GM19452 (cell line): ENCODE data around the gene PPP6R2.
"Not testable (repeated sequence)": the region's sequence is repeated elsewhere in the genome, so short reads cannot be mapped to it uniquely, and the experiment has no call there.

Experiments
- ATAC-seq: cut with Tn5 transposase; IDR thresholded peaks from one replicate; pipeline ENCODE4 v1.9.1; 2021; ENCODE audit not compliant: unreplicated experiment

PPP6R2 gene

GRCh38 chr22:50339945-50340879 is 2.9 kb upstream of the PPP6R2 start:
- no peak for ATAC-seq

DNA sequence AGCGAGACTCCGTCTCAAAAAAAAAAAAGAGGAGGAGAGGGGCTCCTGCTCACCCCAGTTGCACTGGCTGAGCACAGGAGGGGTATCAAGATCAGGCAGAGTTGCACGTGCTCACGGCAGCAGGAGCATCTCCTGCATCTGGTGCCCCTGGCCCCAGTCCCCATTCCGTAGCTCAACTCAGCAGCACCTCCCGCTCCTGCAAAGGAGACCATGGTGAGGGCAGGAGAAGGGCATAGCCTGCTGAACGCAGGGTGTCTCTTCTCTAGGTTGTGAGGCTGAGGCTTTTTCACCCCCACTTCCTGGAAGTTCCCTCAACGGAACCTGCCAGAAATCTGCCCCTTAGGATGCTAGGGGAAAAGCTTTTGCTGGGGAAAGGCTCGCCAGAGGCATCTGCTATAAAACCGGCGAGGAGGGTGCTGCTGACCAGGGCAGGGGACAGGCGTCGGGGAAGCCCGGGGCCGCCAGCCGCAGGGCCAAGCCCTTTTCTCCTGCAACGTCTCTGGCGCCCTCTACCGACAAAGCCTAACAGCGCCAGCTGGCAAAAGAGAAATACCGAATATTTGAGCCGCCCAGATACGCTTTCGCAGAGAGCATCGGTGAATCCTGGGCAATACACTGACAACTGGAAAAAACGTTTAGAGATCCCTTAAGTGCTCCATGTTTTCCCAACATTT is 1.0 kb upstream of the PPP6R2 start:
- ATAC-seq: peak; percentile 60

GRCh38 chr22:50343541-50343935 is 411 bp downstream of the PPP6R2 start:
- no peak for ATAC-seq

DNA sequence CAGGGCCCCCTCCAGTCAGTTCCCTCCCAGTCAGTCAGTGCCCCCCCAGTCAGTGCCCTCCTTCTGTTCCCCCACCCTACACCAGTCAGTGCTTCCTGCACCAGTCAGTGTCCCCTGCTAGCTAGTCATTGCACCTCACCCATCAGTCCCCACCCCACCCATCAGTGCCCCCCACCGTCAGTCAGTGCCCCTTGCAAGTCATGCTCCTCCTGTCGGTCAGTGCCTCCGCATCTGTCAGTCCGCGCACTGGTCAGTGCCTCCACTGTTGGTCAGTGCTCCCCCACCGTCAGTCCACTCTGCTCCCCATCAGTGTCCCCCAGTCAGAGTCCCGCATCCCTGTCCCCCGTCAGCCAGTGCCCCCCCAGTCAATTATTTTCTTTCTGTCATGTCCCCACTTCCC is 3.3 kb downstream of the PPP6R2 start:
- no peak for ATAC-seq

DNA sequence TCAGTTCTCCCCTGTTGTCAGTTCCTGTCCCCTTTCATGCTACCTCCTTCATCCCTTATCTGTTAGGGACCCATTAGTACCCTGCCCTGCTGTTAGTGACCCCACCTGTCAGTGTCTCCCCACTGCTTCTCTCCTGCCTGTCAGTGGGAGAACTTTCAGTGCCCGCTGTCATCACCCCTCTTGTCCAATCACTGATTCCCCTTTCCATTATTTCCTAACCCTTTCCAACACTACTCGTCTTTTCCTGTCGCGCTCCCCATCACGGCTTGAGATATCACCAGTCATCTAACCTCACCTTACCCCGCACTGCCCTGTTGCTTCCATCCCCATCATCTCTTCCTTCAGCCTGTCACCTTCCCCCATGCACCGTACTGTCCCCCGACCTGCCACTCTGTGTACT is 4.0 kb downstream of the PPP6R2 start:
- ATAC-seq: no peak

GRCh38 chr22:50348058-50348457 is 4.9 kb downstream of the PPP6R2 start:
- no peak for ATAC-seq

DNA sequence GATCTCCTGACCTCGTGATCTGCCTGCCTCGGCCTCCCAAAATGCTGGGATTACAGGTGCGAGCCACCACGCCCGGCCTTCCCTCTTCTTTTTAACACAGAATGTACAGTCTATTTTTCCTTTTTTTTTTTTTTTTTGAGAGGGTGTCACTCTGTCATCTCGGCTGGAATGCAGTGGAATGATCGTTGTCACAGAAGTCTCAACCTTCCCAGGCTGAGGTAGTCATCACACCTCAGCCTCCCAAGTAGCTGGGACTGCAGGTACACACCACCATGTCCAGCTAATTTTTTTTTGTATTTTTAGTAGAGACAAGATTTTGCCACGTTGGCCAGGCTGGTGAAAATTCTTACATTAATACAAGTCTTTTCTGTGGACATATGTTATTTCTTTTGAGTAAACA is 13.1 kb downstream of the PPP6R2 start:
- ATAC-seq: no peak

- ATAC-seq: no peak
Observed at GRCh38 chr22:50357222-50357621, 14.1 kb downstream of the PPP6R2 start.

GRCh38 chr22:50357756-50358155 is 14.6 kb downstream of the PPP6R2 start:
- no peak for ATAC-seq

GRCh38 chr22:50360578-50360977 is 17.5 kb downstream of the PPP6R2 start:
- no peak for ATAC-seq

GRCh38 chr22:50361222-50361621 is 18.1 kb downstream of the PPP6R2 start:
- ATAC-seq: no peak

- no peak for ATAC-seq
Observed at GRCh38 chr22:50361688-50362087, 18.6 kb downstream of the PPP6R2 start.

DNA sequence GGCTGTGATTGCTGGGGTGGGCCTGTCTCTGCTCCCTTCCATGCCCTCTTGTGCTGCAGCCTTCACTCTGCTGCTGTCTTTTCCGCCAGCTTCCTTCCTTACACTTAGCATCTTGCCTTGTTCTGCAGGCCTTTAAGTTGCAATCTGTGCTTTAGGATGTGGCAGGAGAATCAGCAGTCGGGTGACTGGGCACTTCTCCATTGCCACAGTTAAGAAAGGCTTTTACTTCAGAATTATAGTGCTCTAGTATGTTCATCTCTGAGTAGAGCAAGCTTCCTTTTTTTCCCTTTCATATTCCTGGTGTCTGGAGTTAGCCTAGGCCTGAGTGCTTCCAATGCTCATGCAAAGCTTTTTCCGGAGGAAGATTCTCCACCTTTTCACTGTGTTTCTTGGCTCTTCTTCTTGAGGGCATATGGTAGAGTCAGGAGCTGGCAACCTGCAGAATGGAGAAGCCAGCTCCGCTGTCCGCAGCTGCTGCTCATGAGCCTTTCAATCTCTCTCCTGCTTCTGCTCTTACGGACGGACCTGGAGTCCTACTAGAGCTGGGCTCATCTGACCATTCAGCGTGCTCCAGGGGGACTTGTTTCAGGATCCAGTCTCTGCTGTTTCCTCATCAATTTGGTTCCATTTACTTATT is 20.2 kb downstream of the PPP6R2 start:
- no peak for ATAC-seq

DNA sequence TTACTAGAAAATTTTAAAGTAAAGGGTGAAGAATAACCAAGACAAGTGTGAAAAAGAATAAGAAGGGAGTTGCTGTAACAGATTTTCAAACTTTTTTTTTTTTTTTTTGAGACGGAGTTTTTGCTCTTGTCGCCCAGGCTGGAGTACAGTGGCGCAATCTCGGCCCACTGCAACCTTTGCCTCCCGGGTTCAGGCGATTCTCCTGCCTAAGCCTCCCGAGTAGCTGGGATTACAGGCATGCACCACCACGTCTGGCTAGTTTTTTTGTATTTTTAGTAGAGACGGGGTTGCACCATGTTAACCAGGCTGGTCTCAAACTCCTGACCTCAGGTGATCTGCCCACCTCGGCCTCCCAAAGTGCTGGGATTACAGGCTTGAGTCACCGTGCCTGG is 20.7 kb downstream of the PPP6R2 start:
- not testable (repeated sequence) for ATAC-seq

DNA sequence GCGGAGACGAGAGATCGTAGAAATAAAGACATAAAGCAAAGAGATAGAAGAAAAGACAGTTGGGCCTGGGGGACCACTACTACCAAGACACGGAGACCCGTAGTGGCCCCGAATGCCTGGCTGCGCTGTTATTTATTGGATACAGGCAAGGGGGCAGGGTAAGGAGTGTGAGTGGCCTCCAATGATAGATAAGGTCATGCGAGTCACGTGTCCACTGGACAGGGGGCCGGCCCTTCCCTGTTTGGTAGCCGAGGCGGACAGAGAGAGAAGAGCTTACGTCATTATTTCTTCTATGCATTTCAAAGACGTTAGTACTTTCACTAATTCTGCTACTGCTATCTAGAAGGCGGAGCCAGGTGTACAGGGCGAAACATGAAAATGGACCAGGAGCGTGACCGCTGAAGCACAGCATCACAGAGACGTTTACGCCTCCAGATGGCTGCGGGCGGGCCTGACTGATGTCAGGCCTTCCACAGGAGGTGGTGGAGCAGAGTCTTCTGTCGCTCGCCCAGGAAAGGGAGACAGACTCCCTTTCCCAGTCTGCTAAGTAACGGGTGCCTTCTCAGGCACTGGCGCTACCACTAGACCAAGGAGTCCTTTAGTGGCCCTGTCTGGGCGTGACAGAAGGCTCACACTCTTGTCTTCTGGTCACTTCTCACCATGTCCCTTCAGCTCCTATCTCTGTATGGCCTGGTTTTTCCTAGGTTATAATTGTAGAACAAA is 24.8 kb downstream of the PPP6R2 start:
- no peak for ATAC-seq

DNA sequence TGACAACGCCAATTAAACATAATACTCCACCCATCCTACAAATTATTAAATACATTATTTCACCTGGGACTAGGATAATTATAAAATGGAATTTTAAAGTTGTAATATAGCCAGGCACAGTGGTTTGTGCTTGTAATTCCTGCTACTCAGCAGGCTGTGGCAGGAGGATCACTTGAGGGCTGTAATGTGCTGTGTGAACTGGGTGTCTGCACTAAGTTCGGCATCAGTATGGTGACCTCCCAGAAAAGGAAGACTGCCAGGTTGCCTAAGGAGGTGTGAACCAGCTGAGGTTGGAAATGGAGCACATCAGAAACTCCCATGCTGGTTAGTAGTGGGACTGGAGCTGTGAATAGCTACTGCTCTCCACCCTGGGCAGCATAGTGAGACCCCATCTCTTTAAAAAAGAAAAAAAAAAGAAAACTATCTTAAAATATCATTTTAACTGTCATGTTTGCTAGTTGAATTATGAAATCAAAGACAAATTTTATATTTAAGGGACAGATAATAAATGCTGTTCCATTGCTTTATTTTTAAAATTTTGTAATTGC is 28.0 kb downstream of the PPP6R2 start:
- ATAC-seq: no peak

GRCh38 chr22:50376085-50376651 is 33.0 kb downstream of the PPP6R2 start:
- no peak for ATAC-seq

DNA sequence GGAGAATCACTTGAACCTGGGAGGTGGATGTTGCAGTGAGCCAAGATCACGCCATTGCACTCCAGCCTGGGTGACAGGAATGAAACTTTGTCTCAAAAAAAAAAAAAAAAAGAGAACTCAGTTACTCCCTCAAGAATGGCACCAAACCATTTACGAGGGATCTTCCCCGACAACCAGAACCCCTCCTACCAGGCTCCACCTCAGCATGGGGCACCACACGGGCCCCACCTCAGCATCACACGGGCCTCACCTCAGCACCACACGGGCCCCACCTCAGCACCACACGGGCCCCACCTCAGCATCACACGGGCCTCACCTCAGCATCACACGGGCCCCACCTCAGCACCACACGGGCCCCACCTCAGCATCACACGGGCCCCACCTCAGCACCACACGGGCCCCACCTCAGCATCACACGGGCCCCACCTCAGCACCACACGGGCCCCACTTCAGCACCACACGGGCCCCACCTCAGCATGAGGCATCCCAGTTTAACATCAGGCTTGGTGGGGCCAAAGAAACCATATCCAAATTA is 38.0 kb downstream of the PPP6R2 start:
- not testable (repeated sequence) for ATAC-seq

- no peak for ATAC-seq
Observed at GRCh38 chr22:50396751-50397370, 53.7 kb downstream of the PPP6R2 start.
